Trophoblast cell (in vitro differentiated cells and primary cell): ENCODE measurements around the gene TAF4.

Experiments used
- DNase-seq, 2 donors: peaks; one replicate each; pipeline ENCODE4 v3.0.0-alpha.2; 2016
- H2AFZ ChIP-seq: 2 replicates; pipeline ENCODE4 v1.6.1; 2013; ENCODE audit warnings: low read length, moderate library complexity, mild to moderate bottlenecking; ENCODE audit not compliant: insufficient read depth, poor library complexity
- H2AK5ac ChIP-seq: 2 replicates; pipeline ENCODE4 v1.6.1; 2013; ENCODE audit warnings: mild to moderate bottlenecking, low read length
- H2BK120ac ChIP-seq: 2 replicates; pipeline ENCODE4 v1.6.1; 2013; ENCODE audit warnings: low read length, mild to moderate bottlenecking, moderate library complexity; ENCODE audit not compliant: insufficient read depth, poor library complexity
- H2BK12ac ChIP-seq: 2 replicates; pipeline ENCODE4 v1.6.1; 2013; ENCODE audit warnings: mild to moderate bottlenecking, low read length, moderate library complexity
- H2BK5ac ChIP-seq: 2 replicates; pipeline ENCODE4 v1.6.1; 2013; ENCODE audit warnings: low read length, low read depth, moderate library complexity, mild to moderate bottlenecking; ENCODE audit not compliant: poor library complexity
- H3K14ac ChIP-seq: 2 replicates; pipeline ENCODE4 v1.6.1; 2013; ENCODE audit warnings: mild to moderate bottlenecking, low read length
- H3K18ac ChIP-seq: 2 replicates; pipeline ENCODE4 v1.6.1; 2013; ENCODE audit warnings: mild to moderate bottlenecking, low read length
- H3K23ac ChIP-seq: 2 replicates; pipeline ENCODE4 v1.6.1; 2013; ENCODE audit warnings: low read length
- H3K27ac ChIP-seq: 2 replicates; pipeline ENCODE4 v1.5.1; 2013; ENCODE audit warnings: low read depth, mild to moderate bottlenecking, inconsistent platforms, low read length, moderate library complexity
- H3K27me3 ChIP-seq: 2 replicates; pipeline ENCODE4 v1.6.1; 2013; ENCODE audit warnings: inconsistent platforms, mild to moderate bottlenecking, low read length, moderate library complexity; ENCODE audit not compliant: insufficient read depth
- H3K36me3 ChIP-seq, 2 experiments: 1 replicate in 1 of 2; 2 replicates in 1 of 2; pipeline ENCODE4 v1.6.1; 2013; ENCODE audit warnings: low read length in 2 of 2, mild to moderate bottlenecking in 2 of 2, moderate library complexity in 1 of 2; ENCODE audit not compliant: insufficient read depth in 2 of 2, control insufficient read depth in 1 of 2
- H3K4ac ChIP-seq: 2 replicates; pipeline ENCODE4 v1.6.1; 2013; ENCODE audit warnings: low read depth, mild to moderate bottlenecking, low read length, moderate library complexity
- H3K4me1 ChIP-seq, 2 experiments: 1 replicate in 1 of 2; 2 replicates in 1 of 2; pipeline ENCODE4 v1.6.1; 2013; ENCODE audit warnings: low read length in 2 of 2, mild to moderate bottlenecking in 2 of 2, moderate library complexity in 1 of 2; ENCODE audit not compliant: insufficient read depth in 2 of 2, control insufficient read depth in 1 of 2
- H3K4me2 ChIP-seq: 2 replicates; pipeline ENCODE4 v1.6.1; 2013; ENCODE audit warnings: inconsistent platforms, mild to moderate bottlenecking, low read length, moderate library complexity
- H3K4me3 ChIP-seq: 2 replicates; pipeline ENCODE4 v1.5.1; 2013; ENCODE audit warnings: mild to moderate bottlenecking, low read depth, low read length, inconsistent platforms
- H3K79me1 ChIP-seq: one replicate; pipeline ENCODE4 v1.6.1; 2013; ENCODE audit warnings: low read length
- H3K79me2 ChIP-seq: 2 replicates; pipeline ENCODE4 v1.6.1; 2013; ENCODE audit warnings: low read length, mild to moderate bottlenecking; ENCODE audit not compliant: control insufficient read depth, insufficient read depth, poor library complexity
- H3K9ac ChIP-seq: 2 replicates; pipeline ENCODE4 v1.6.1; 2013; ENCODE audit warnings: mild to moderate bottlenecking, low read length
- H3K9me3 ChIP-seq: 2 replicates; pipeline ENCODE4 v1.6.1; 2013; ENCODE audit warnings: low read depth, mild to moderate bottlenecking, control low read depth, inconsistent platforms, low read length; ENCODE audit not compliant: insufficient read depth
- H4K12ac ChIP-seq: 2 replicates; pipeline ENCODE4 v1.6.1; 2013; ENCODE audit warnings: low read depth, mild to moderate bottlenecking, low read length, moderate library complexity
- H4K8ac ChIP-seq: 2 replicates; pipeline ENCODE4 v1.6.1; 2013; ENCODE audit warnings: low read depth, mild to moderate bottlenecking, low read length, moderate library complexity
- H4K91ac ChIP-seq: one replicate; pipeline ENCODE4 v1.6.1; 2013; ENCODE audit warnings: low read depth, mild to moderate bottlenecking, low read length, moderate library complexity
- WGBS: extraction: QIAGEN DNeasy Blood & Tissue Kit; methylation state at CpG from one replicate; pipeline ENCODE4 v1.1.7; 2013; ENCODE audit warnings: missing lambda C conversion rate; ENCODE audit not compliant: insufficient read length, insufficient coverage; ENCODE audit errors: extremely low coverage; 5-methylcytosine and 5-hydroxymethylcytosine counted together

Gene TAF4

GRCh38 chr20:62067547-62068260 lies 2.0 kb upstream of the TAF4 start:
- no peak overlapping the region for H3K23ac ChIP-seq

GRCh38 chr20:62066983-62067433 lies 1.3 kb upstream of the TAF4 start:
- peak overlapping the region; percentile 47 for H4K8ac ChIP-seq
- H3K4me3 ChIP-seq, result no peak overlapping the region
- no peak overlapping the region for H2AK5ac ChIP-seq
- H4K12ac ChIP-seq, result no peak overlapping the region
- H2BK12ac ChIP-seq, result no peak overlapping the region
- H3K79me2 ChIP-seq, result peaks cover 12% of the 10 kb centered on the region
- no peak overlapping the region for H3K4ac ChIP-seq
- peaks cover 18% of the 10 kb centered on the region for H3K79me1 ChIP-seq
- H3K4me1 ChIP-seq, result peaks cover 18 to 25% of the 10 kb centered on the region in 2 experiments
- no peak overlapping the region for H3K14ac ChIP-seq
- no peak overlapping the region for H3K18ac ChIP-seq
- H2BK5ac ChIP-seq, result peak overlapping the region; percentile 21
- no peak overlapping the region for H4K91ac ChIP-seq
- H3K9me3 ChIP-seq, result no peaks in the 10 kb centered on the region
- H3K27me3 ChIP-seq, result no peaks in the 10 kb centered on the region
- peak overlapping the region; percentile 67 for H3K27ac ChIP-seq
- H3K36me3 ChIP-seq, result no peaks in the 10 kb centered on the region
- H2BK120ac ChIP-seq, result no peak overlapping the region
- WGBS, result no CpG with 5 or more reads among the region's 15 CpGs
- no peak overlapping the region for H3K23ac ChIP-seq
- H2AFZ ChIP-seq, result no peak overlapping the region
- DNase-seq, result peak in 1 of 2 donors; percentile 20
- H3K4me2 ChIP-seq, result peak overlapping the region; percentile 63
- H3K9ac ChIP-seq, result no peak overlapping the region

More at GRCh38 chr20:62067547-62068260, 2.0 kb upstream of the TAF4 start:
- H3K27ac ChIP-seq, result no peak overlapping the region
- H3K79me1 ChIP-seq, result peaks cover 18% of the 10 kb centered on the region
- no peaks in the 10 kb centered on the region for H3K36me3 ChIP-seq
- H3K18ac ChIP-seq, result no peak overlapping the region
- H3K27me3 ChIP-seq, result no peaks in the 10 kb centered on the region
- H3K4me2 ChIP-seq, result no peak overlapping the region
- WGBS, result no CpG with 5 or more reads among the region's 18 CpGs
- no peaks in the 10 kb centered on the region for H3K9me3 ChIP-seq
- no peak overlapping the region for H2BK5ac ChIP-seq
- no peak overlapping the region for H3K9ac ChIP-seq
- no peak overlapping the region for H4K91ac ChIP-seq
- H4K8ac ChIP-seq, result no peak overlapping the region
- H2BK120ac ChIP-seq, result no peak overlapping the region
- H4K12ac ChIP-seq, result no peak overlapping the region
- no peak overlapping the region for H2AK5ac ChIP-seq
- no peak overlapping the region for H3K14ac ChIP-seq
- DNase-seq, result no peak
- peaks cover 18 to 24% of the 10 kb centered on the region in 2 experiments for H3K4me1 ChIP-seq
- no peak overlapping the region for H3K4ac ChIP-seq
- H3K4me3 ChIP-seq, result peak overlapping the region; percentile 7
- no peak overlapping the region for H2AFZ ChIP-seq
- no peak overlapping the region for H2BK12ac ChIP-seq
- H3K79me2 ChIP-seq, result peaks cover 10% of the 10 kb centered on the region

GRCh38 chr20:62066339-62066982 lies 780 bp upstream of the TAF4 start:
- no peaks in the 10 kb centered on the region for H3K9me3 ChIP-seq
- H4K8ac ChIP-seq, result peak overlapping the region; percentile 89
- peak overlapping the region; percentile 18 for H2BK120ac ChIP-seq
- peak overlapping the region; percentile 73 for H3K4ac ChIP-seq
- WGBS, result no CpG with 5 or more reads among the region's 47 CpGs
- H3K14ac ChIP-seq, result peak overlapping the region; percentile 74
- peaks cover 18 to 25% of the 10 kb centered on the region in 2 experiments for H3K4me1 ChIP-seq
- H3K4me3 ChIP-seq, result peak overlapping the region; percentile 75
- H2AK5ac ChIP-seq, result peak overlapping the region; percentile 59
- peak overlapping the region; percentile 67 for H3K27ac ChIP-seq
- peak overlapping the region; percentile 73 for H2BK5ac ChIP-seq
- H3K79me2 ChIP-seq, result peaks cover 15% of the 10 kb centered on the region
- peaks cover 18% of the 10 kb centered on the region for H3K79me1 ChIP-seq
- no peaks in the 10 kb centered on the region for H3K27me3 ChIP-seq
- peak; percentile 56 to 74 for DNase-seq
- peak overlapping the region; percentile 90 for H4K12ac ChIP-seq
- peak overlapping the region; percentile 65 for H3K9ac ChIP-seq
- peak overlapping the region; percentile 91 for H4K91ac ChIP-seq
- peak overlapping the region; percentile 93 for H3K18ac ChIP-seq
- no peak overlapping the region for H2AFZ ChIP-seq
- H3K36me3 ChIP-seq, result peaks cover 0 to 3% of the 10 kb centered on the region in 2 experiments
- no peak overlapping the region for H3K23ac ChIP-seq
- peak overlapping the region; percentile 63 for H3K4me2 ChIP-seq
- no peak overlapping the region for H2BK12ac ChIP-seq

- Histone ChIP-seq H3K4me2 (peak overlapping the region; percentile 68), H3K9ac (peak overlapping the region; percentile 89), H3K79me2 (peaks cover 24% of the 10 kb centered on the region), H4K91ac (peak overlapping the region; percentile 88), H2BK120ac (peak overlapping the region; percentile 77), H3K27ac (peak overlapping the region; percentile 79), H3K9me3 (no peaks in the 10 kb centered on the region), H4K8ac (peak overlapping the region; percentile 90), H4K12ac (peak overlapping the region; percentile 87), H2BK12ac (no peak overlapping the region), H2AFZ (peak overlapping the region; percentile 89), H3K18ac (peak overlapping the region; percentile 94), H2BK5ac (peak overlapping the region; percentile 87), H3K79me1 (peaks cover 18% of the 10 kb centered on the region), H3K14ac (peak overlapping the region; percentile 91), H3K4me1 (peaks cover 18 to 28% of the 10 kb centered on the region in 2 experiments), H3K4ac (peak overlapping the region; percentile 33), H3K4me3 (peak overlapping the region; percentile 95), H3K23ac (no peak overlapping the region), H3K36me3 (peaks cover 7% of the 10 kb centered on the region in 2 experiments), H2AK5ac (no peak overlapping the region), H3K27me3 (no peaks in the 10 kb centered on the region)
- no CpG with 5 or more reads among the region's 165 CpGs for WGBS
- DNase-seq, result peak in 1 of 2 donors; percentile 42
Measured at GRCh38 chr20:62064770-62065673, 659 bp downstream of the TAF4 start.
